Measurements from ENCODE around the gene MBNL2. TPM values are rescaled to one million over a fixed set of nuclear protein-coding genes. Genes with fewer than 3 reads are reported as not detected.

MBNL2 gene
- total and polyA plus RNA-seq, 2 of the 4 experiments (the other 2 are of a cell fraction), result 26.9 to 103 TPM

- no peak overlapping the region for H2BK20ac ChIP-seq (ENCODE audit: low read depth, low read length)
- no CpG with 5 or more reads among the region's 5 CpGs for WGBS, 2 experiments (ENCODE audit: extremely low coverage in 2 of 2, insufficient read length in 1 of 2)
- no peak overlapping the region for H2AK9ac ChIP-seq (replicated peaks; ENCODE audit: low read depth, low read length, poor library complexity)
- H3K9ac ChIP-seq (ENCODE audit: low read depth, low read length), result no peak overlapping the region
- H3K9me3 ChIP-seq (ENCODE audit: control insufficient read depth, insufficient read depth, low read length), result no peaks in the 10 kb centered on the region
- peaks cover 90% of the 10 kb centered on the region for H4K20me1 ChIP-seq (ENCODE audit: insufficient read depth, low read length)
- H3K4me2 ChIP-seq (ENCODE audit: low read depth, low read length), result no peak overlapping the region
- peaks cover 14% of the 10 kb centered on the region for H3K36me3 ChIP-seq (ENCODE audit: control insufficient read depth, insufficient read depth, low read length)
- no TSS peak for BruUV-seq (replicated peaks)
- H4K8ac ChIP-seq (ENCODE audit: low read depth in 2 of 2, low read length in 2 of 2), result no peak overlapping the region
- ChIA-PET CTCF (no interaction called here), POLR2A (ENCODE audit: unreplicated experiment) (no interaction called here)
- dilution Hi-C loops (cut with HindIII; ENCODE audit: low sequenced_read_pairs, unreplicated experiment) (no loop called here), in situ Hi-C loops (cut with MboI; ENCODE audit: low sequenced_read_pairs) (loop anchor here (10.0 kb wide), 1 partner anchor 111 kb away; no protein-coding TSS in a partner anchor), intact Hi-C loops (cut with micrococcal nuclease) (no loop called here)
- H3K23ac ChIP-seq (ENCODE audit: low read depth, low read length), result no peak overlapping the region
- ATAC-seq (ENCODE audit: low read depth), result no peak
- H2BK120ac ChIP-seq (ENCODE audit: low read depth, low read length), result no peak overlapping the region
- no peak overlapping the region for H3K4ac ChIP-seq (ENCODE audit: low read depth, low read length)
- no peak for DNase-seq
- H2BK15ac ChIP-seq (ENCODE audit: low read depth, low read length), result no peak overlapping the region
- H4K91ac ChIP-seq (ENCODE audit: insufficient read depth, low read depth, low read length), result no peak overlapping the region
- no peak for TF ChIP-seq ELK1 (IDR thresholded peaks at IDR 0.05; ENCODE audit: borderline replicate concordance, low read depth, low read length)
- H4K5ac ChIP-seq (ENCODE audit: low read depth, low read length), result no peak overlapping the region
- H3K27ac ChIP-seq (ENCODE audit: insufficient read depth, low read length), result no peak overlapping the region
- no peak overlapping the region for H3K14ac ChIP-seq (replicated peaks; ENCODE audit: low read depth, low read length)
- H3K4me1 ChIP-seq (ENCODE audit: control insufficient read depth, insufficient read depth, low read length), result peaks cover 31% of the 10 kb centered on the region
- no peak overlapping the region for H3K4me3 ChIP-seq (ENCODE audit: insufficient read depth, low read depth, low read length)
- H2BK5ac ChIP-seq (ENCODE audit: low read depth, low read length, poor library complexity, severe bottlenecking), result no peak overlapping the region
- H3K9me1 ChIP-seq (ENCODE audit: insufficient read depth, low read length), result peaks cover 45% of the 10 kb centered on the region
- no peaks in the 10 kb centered on the region for H3K27me3 ChIP-seq (ENCODE audit: control insufficient read depth, insufficient read depth, low read length)
- H2AK5ac ChIP-seq (ENCODE audit: low read depth, low read length), result no peak overlapping the region
- no peak overlapping the region for H3K18ac ChIP-seq (ENCODE audit: low read depth, low read length)
- no peak overlapping the region for H3K56ac ChIP-seq (ENCODE audit: extremely low read depth, insufficient read depth, low read length)
- no peak overlapping the region for H2AFZ ChIP-seq (replicated peaks; ENCODE audit: low read length, poor library complexity)
- peaks cover 37 to 94% of the 10 kb centered on the region in 2 experiments for H3K79me1 ChIP-seq (ENCODE audit: low read depth in 1 of 2, low read length in 2 of 2)
Measured at GRCh38 chr13:97234236-97234635, 12.1 kb downstream of the MBNL2 start.

Measured in IMR-90 (cell line).